GM19193 (cell line): Measurements from ENCODE around the gene ZNF518A.

Experiments
- POLR2A ChIP-seq: IDR thresholded peaks from 4 replicates; pipeline ENCODE4 v1.6.1; 2011; ENCODE audit not compliant: insufficient read depth, insufficient read length; ENCODE audit errors: extremely low read depth

ZNF518A gene, protein sequence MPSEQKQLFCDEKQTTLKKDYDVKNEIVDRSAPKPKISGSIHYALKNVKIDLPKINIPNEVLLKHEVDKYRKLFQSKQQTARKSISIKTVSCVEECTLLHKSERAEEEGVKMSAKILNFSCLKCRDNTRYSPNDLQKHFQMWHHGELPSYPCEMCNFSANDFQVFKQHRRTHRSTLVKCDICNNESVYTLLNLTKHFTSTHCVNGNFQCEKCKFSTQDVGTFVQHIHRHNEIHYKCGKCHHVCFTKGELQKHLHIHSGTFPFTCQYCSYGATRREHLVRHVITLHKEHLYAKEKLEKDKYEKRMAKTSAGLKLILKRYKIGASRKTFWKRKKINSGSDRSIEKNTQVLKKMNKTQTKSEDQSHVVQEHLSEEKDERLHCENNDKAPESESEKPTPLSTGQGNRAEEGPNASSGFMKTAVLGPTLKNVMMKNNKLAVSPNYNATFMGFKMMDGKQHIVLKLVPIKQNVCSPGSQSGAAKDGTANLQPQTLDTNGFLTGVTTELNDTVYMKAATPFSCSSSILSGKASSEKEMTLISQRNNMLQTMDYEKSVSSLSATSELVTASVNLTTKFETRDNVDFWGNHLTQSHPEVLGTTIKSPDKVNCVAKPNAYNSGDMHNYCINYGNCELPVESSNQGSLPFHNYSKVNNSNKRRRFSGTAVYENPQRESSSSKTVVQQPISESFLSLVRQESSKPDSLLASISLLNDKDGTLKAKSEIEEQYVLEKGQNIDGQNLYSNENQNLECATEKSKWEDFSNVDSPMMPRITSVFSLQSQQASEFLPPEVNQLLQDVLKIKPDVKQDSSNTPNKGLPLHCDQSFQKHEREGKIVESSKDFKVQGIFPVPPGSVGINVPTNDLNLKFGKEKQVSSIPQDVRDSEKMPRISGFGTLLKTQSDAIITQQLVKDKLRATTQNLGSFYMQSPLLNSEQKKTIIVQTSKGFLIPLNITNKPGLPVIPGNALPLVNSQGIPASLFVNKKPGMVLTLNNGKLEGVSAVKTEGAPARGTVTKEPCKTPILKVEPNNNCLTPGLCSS (N-terminal part only)

DNA sequence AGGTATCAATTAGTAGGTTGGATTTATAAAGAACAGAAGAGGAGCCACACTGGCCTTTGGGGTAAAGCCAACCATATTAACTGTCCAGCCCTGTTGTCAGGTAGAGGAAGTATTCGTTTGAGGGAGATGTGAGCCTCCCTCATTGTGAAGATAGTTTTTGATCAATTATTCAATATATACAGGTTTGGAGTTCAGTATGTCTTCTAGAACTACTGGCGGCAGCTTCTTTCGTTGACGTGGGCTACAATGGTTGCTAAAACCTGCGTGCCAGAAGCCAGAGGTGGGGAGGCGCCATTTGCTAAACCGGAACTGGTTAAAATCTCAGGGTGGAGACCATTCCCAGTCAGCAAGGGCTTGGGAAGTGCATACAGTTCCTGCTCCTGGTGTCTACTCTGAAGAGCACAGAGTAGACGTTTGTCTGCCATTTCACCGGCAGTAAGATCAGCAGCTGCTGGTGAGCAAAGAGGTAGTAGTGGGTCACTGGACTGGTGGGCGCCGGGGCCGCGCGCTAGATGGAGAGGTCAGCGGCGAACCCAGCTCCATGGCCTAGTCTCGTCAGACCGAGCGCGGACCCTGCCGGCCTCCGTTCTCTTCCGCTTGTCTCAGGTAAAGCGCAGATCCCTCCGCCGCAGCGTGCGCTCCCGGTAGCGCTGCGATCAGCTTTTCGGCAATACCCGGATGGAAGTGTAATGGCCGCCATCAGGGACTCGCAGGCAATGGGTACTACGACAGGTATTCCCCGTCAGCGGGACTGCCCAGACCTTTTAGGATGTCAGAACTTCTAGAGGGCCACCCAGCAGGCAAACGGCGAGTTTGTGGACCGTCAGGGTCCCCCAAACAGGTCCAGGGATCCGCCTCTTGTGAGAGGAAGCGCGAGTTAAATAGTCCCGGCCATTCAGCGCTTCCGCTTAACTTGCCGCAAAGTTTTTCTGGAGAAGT, at the start of gene ZNF518A:
ZNF518A (plus strand) TSS at position 911 of the 939 bp plus-strand sequence. CDS start 26,026 bp downstream, outside the sequence.
- TF ChIP-seq POLR2A: peak; percentile 90

DNA sequence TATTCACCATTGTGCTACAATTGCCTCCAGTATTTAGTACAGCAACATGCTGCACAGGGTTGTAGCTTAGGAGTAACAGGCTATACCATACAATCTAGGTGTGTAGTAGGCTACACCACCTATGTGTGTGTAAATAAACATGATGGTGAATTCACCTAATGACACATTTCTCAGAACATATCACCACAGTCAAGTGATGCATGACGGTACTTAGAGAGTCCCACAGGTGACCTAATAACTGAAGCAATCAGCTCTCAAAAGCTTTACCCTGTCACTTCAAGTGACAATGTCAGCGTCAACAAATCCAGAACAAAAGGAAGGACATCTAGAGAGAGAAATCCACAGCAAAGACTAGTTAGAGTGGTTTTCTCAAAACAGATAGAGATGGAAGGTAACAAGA, 47.9 kb upstream of the ZNF518A start:
- no peak for TF ChIP-seq POLR2A

DNA sequence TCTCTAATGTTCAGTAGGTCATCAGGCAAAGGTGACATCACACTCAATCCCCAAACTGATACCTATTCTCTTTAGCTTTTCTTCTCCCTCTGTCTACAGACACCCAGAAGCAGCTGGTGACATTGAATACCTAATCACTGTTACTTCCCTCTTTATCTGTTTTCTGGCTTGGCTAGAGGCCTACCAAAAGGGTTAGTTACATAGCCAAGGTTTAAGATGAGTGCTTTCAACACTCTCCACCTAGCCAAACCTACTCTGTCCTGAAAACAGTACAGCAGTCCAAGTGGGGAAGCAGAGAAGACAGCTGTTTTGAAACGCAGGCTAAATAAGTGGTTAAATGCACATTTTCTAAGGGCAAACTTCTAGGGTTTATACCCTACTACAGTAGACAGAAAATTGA, 47.3 kb upstream of the ZNF518A start:
- TF ChIP-seq POLR2A: no peak

DNA sequence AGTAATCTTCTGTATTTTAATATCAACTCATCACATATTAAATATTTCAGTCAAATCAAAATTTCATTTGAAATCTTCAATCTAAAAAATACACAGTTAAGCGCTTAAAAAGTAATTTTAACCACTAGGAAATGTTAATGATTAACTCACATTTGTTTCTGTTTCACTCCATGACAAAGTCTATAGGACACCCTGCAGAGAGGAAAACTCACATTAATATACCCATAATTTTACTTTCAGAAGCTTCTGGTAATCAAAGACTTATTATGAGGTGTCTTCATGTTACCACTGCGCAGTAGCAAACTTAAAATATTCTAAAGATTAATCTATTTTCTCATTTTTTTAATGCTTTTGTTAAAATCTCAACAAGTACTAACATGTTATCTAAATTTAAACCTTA, 41.0 kb upstream of the ZNF518A start:
- TF ChIP-seq POLR2A: no peak

DNA sequence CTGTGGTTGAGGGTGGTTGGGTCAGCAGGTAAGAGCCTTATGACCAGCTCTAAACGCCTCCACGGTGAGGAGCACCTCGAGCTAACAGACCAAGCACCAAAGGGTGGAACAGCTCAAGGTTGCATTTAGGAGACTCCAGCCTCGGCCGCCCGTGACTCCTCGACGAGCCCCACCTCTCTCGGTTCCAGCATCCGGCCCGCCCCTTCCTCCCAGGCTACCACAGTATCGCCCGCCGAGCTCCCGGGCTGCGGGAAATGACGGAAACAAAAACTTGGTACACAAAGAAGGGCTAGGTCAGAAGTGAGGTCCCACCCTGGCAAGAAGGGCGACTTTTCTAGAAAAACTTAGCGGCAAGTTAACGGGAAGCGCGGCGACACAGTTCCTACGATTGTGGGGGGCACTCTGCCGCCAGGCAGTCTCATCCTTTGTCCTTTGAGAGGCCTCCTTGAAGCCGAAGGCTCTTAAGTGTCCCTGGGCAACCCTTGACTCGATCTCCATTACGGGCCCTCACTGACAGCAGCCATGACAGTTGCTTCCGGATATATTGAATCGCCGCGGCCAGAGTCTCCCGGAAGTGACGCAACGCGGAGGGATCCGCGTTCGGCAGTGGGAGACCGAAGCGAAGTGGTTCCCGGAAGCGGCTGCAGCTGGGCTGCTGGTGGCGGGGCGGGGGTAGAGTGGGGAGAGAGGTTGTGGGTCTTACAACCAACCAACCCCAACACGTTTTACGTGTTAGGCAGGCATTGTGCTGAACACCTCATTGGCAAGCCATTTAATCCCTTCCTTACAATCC, 40.2 kb upstream of the ZNF518A start:
- TF ChIP-seq POLR2A: peak; percentile 94

DNA sequence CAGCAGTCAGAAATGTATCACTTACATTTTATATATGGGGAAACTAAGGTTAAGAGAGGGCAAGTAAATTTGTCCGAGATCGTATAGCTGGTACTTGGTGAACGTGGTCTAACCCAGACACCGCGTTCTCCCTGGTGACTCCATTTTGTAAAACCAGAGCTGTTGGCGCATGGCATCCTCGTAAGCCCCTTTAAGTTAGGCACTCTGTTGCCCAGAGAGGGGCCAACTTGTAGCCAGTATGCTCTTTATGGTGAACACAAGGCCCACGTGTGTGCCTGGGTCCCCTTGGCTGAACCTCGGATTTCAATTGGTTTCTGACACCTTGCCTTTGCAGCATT, 39.7 kb upstream of the ZNF518A start:
- TF ChIP-seq POLR2A: no peak

DNA sequence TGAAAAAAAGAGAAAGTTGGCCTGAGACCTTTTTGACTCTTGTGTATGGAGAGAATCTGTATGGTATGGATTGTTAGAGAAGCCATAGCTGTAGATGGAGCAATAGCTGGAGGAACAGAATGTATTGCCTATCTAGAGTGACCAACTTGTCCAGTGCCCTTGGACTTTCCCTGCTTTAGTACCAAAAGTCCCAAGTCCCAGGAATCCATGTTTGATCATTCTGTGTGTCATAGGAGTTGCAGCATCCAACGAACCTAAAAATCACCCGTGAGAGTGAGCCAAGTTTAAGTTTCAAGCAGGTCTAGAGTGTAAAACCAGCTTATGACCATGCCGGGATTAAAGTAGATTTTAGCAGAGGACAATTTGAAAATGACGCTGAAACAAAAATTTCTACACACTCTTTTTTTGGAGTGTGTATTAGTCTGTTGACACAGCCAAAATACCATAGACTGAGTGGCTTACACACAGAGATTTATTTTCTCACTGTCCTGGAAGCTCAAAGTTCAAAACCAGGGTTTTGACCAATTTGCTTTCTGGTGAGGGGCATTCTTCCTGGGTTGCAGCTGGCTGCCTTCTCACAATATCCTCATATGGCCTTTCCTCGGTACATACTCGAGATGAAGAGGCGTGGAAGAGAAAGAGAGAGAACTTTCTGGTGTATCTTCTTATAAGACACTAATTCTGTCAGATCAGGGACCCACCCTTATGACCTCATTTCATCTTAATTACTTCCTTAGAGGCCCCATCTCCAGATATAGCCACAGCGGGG, 36.9 kb upstream of the ZNF518A start:
- no peak for TF ChIP-seq POLR2A

DNA sequence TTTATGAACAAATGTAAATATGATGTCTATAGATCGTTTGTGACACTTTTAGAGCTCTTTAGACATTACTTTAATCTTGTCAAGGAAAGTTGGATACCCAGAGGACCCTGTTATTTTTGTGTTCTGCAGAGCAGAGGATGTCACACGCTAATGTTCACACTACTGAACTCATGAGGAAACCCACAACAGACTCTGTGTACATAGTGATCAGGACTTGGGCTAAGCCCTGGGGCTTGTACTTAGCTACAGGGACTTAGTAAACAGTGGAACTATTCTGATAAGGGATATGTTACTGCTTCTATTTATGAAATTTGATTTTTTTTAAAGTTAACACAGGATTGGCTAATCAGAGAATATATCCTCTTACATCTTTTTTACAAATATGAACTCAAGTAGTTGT, 36.1 kb upstream of the ZNF518A start:
- TF ChIP-seq POLR2A: no peak

DNA sequence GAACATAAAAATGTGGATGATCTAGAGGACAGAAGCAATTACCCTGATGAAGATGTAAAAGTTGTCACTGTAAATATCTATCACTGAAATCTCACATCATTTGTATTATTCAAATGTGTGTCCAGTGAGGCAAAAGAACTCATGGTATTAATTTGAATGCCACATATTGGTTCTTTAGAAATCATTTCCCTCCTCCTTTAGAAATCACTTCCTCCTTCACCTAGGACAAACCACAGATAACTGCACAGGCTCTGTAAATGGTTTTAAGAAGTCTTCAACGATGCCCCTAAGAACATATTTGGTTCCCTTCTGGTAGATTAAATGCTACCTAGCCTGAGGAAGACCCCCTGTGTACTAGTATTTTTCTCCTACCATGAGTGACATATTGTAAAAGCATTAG, 33.1 kb upstream of the ZNF518A start:
- no peak for TF ChIP-seq POLR2A

DNA sequence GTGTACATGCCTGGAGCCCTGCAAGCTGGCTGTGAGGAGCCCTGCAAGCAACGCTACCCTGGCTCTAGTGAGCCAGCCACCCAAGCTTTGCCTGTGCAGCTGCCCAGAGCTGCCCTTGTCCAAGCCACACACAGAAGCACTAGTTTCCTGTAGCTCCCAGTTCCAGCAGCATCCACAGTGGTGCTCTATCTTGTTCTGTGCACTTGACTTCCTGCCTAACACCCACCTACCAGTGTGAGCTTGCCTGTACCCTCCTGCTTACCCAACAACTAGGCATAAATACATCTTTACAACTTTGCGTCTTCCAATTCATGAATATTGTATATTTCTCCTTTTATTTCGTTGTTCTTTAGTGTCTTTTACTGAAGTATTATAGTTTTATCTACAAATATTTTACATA, 32.2 kb upstream of the ZNF518A start:
- no peak for TF ChIP-seq POLR2A

DNA sequence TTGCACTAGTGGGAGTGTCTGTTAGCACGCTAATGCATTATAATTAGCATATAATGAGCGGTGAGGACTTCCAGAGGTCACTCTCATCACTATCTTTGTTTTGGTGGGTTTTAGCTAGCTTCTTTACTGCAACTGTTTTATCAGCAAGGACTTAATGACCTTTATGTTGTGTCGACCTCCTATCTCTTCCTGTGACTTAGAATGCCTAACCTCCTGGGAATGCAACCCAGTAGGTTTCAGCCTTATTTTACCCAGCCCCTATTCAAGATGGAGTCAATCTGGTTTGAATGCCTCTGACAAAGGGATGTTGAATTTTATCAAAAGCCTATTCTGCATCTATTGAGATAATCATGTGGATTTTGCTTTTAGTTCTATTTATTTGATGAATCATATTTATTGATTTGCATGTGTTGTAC, 22.5 kb upstream of the ZNF518A start:
- TF ChIP-seq POLR2A: no peak

DNA sequence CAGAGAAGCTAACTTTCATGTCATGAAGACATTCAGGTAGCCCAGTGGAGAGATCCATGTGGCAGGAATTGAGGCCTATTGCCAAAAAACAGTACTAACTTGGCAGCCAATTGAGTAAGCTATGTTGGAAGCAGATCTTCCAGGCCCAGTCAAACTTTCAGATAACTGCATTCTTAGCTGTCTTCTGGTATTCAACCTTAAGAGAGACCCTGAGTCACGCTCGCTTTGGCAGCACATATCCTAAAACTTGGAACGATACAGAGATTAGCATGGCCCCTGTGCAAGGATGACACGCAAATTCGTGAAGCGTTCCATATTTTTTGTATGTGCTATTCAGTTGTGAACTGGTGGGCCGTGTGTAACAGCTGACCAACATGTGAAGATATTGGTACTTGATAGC, 17.6 kb upstream of the ZNF518A start:
- no peak for TF ChIP-seq POLR2A
